HepG2 (cell line): Measurements from ENCODE around the gene KCNQ1OT1.

ENCODE experiments used
- CREM ChIP-seq, 2 experiments: sonication (generic) in 1 of 2; formaldehyde crosslinking in 1 of 2; IDR thresholded peaks; 2 replicates each; pipeline versions ENCODE4 v1.4.0 to v1.6.1; 2016 to 2020; ENCODE audit warnings: antibody characterized with exemption in 1 of 2, mild to moderate bottlenecking in 1 of 2, missing genetic modification reagents in 1 of 2
- CTCF ChIP-seq: sonication (generic); formaldehyde crosslinking; IDR thresholded peaks from 2 replicates; pipeline ENCODE4 v1.5.0; 2020; ENCODE audit warnings: mild to moderate bottlenecking, missing genetic modification reagents, moderate library complexity
- TBL1XR1 ChIP-seq: fragments of 150-350 bp; IDR thresholded peaks from 2 replicates; pipeline ENCODE4 v1.6.1; 2014; ENCODE audit warnings: borderline replicate concordance, low read length; ENCODE audit not compliant: partially characterized antibody
- XBP1 ChIP-seq: sonication (generic); formaldehyde crosslinking; IDR thresholded peaks from 2 replicates; pipeline ENCODE4 v1.5.0; 2020; ENCODE audit warnings: missing genetic modification reagents
- ZNF780A ChIP-seq: sonication (generic); formaldehyde crosslinking; IDR thresholded peaks from 2 replicates; pipeline ENCODE4 v1.8.0; 2022; ENCODE audit warnings: mild to moderate bottlenecking, missing genetic modification reagents, moderate library complexity
- TF ChIP-seq, protein P1 (sequence below): sonication (generic); formaldehyde crosslinking; IDR thresholded peaks from 2 replicates; pipeline ENCODE4 v1.8.0; 2022; ENCODE audit warnings: missing genetic modification reagents, mild to moderate bottlenecking, inconsistent platforms, borderline replicate concordance
- TF ChIP-seq, protein P2 (sequence below): IDR thresholded peaks from 2 replicates; pipeline ENCODE4 v1.6.1; 2012; ENCODE audit warnings: low read length, improper control_type of control experiment

DNA sequence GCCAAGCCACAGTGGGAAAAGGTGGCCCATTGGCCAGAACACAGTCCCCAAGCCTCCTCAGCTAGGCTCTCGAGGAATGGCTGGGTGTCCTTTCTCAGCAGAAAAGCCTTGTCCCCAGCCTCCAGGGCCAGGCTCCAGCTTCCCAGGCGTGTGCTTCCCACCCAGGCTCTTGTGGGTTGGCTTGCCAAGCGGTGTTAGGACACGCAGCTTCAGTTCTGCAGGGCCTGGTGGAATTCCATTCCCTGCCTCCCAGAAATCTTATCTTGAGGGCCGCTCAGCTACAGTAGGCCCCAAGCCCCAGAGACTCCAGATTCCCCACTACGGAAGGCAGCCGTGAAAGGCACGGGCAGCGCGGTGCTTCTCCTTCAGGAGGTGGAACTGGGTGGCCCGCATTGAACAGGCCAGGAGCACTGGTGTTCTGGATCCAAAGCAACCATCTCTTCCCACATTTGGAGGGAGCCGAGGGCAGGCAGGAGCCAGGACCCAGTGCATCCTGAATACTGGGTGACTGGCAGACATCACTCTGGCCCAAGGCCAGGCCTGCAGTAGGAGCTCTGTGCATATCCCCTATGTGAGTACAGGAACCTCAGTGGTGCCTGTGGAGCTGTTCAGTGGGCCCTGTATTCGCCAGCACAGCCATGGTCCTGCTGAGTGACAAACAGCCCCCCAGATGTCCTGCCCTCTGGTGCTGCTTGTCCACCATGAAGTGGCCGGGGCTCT is 16.7 kb upstream of the KCNQ1OT1 start:
- TF ChIP-seq, protein P1, sequence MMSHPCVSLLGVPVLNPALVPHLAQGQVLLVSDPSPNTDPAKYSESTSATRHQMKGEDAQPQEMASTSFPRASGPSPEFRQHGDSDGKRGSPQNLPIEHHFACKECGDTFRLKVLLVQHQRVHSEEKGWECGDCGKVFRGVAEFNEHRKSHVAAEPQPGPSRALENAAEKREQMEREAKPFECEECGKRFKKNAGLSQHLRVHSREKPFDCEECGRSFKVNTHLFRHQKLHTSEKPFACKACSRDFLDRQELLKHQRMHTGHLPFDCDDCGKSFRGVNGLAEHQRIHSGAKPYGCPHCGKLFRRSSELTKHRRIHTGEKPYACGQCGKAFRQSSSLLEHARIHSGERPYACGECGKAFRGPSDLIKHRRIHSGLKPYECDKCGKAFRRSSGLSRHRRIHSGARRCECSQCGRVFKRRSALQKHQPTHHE (CRISPR knock-in tag) = no peak
- TF ChIP-seq XBP1 = no peak
- no peak for TF ChIP-seq ZNF780A (CRISPR knock-in tag)
- TF ChIP-seq, protein P2, sequence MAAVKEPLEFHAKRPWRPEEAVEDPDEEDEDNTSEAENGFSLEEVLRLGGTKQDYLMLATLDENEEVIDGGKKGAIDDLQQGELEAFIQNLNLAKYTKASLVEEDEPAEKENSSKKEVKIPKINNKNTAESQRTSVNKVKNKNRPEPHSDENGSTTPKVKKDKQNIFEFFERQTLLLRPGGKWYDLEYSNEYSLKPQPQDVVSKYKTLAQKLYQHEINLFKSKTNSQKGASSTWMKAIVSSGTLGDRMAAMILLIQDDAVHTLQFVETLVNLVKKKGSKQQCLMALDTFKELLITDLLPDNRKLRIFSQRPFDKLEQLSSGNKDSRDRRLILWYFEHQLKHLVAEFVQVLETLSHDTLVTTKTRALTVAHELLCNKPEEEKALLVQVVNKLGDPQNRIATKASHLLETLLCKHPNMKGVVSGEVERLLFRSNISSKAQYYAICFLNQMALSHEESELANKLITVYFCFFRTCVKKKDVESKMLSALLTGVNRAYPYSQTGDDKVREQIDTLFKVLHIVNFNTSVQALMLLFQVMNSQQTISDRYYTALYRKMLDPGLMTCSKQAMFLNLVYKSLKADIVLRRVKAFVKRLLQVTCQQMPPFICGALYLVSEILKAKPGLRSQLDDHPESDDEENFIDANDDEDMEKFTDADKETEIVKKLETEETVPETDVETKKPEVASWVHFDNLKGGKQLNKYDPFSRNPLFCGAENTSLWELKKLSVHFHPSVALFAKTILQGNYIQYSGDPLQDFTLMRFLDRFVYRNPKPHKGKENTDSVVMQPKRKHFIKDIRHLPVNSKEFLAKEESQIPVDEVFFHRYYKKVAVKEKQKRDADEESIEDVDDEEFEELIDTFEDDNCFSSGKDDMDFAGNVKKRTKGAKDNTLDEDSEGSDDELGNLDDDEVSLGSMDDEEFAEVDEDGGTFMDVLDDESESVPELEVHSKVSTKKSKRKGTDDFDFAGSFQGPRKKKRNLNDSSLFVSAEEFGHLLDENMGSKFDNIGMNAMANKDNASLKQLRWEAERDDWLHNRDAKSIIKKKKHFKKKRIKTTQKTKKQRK = no peak
- TF ChIP-seq CREM (IDR thresholded peaks at IDR 0.05) = no peak
- TF ChIP-seq CREM (CRISPR knock-in tag; IDR thresholded peaks at IDR 0.05) = no peak
- TF ChIP-seq CTCF = no peak
- no peak for TF ChIP-seq TBL1XR1
